NCI-H226 (cell line): ENCODE data around the gene TPM1.
A peak's percentile ranks its signal among the peaks of the same experiment; 100 is the strongest.

Source experiments
- DNase-seq: peaks from one replicate; pipeline ENCODE4 v3.0.0-alpha.2; 2015

The TPM1 gene

DNA sequence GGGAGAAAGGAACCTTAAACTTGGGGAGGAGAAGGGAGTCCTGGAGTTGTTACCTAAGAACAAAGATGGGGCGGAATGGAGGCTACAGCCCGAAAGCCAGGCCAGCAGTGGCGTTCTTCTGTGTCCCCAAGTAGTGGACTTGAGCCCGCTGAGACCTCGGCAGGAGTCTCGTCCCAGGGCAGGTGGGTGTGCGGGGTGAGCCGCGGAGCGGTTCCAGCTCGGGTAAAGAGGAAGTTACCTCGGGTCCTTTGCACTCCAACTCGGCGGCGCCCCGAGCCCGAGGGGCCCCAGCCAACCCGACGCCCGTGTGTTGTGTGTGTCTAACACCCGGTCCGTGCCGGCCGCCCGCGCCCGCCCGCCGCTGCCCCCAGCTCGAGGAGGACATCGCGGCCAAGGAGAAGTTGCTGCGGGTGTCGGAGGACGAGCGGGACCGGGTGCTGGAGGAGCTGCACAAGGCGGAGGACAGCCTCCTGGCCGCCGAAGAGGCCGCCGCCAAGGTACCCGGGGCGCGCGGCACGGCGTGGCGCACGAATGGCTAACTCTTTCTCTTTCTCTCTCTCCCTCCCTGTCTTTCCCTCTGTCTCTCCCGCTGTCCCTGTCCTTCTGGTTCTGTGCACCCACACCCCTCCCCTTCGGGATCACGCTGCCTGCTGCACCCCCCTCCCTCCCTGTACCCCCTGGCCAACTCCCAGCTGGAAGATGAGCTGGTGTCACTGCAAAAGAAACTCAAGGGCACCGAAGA lies 959 bp downstream of the TPM1 start:
- no peak for DNase-seq

DNA sequence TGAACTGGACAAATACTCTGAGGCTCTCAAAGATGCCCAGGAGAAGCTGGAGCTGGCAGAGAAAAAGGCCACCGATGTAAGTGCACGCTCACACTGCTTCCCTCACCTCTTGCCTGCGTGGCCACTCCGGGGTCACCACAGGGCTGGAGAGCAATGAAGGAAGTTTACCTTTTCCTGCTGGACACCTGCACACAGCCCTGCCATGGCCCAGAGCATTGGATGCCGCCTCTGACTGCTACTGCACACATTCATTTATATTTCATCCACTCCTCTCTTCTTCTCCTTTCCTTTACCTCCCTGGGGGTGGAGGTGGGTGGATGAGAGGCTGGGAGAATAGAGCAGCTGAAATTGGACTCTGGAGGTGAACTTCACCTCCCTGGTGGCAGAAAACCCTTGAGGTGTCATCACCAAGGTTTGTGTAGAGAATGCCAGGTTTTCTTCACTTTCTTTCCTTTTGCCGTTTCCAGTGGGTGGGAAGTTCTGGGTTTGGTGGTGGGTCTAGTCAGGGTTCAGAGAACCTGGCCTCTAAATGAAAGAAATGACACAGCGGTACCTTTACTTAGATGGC lies 1.6 kb downstream of the TPM1 start:
- no peak for DNase-seq

DNA sequence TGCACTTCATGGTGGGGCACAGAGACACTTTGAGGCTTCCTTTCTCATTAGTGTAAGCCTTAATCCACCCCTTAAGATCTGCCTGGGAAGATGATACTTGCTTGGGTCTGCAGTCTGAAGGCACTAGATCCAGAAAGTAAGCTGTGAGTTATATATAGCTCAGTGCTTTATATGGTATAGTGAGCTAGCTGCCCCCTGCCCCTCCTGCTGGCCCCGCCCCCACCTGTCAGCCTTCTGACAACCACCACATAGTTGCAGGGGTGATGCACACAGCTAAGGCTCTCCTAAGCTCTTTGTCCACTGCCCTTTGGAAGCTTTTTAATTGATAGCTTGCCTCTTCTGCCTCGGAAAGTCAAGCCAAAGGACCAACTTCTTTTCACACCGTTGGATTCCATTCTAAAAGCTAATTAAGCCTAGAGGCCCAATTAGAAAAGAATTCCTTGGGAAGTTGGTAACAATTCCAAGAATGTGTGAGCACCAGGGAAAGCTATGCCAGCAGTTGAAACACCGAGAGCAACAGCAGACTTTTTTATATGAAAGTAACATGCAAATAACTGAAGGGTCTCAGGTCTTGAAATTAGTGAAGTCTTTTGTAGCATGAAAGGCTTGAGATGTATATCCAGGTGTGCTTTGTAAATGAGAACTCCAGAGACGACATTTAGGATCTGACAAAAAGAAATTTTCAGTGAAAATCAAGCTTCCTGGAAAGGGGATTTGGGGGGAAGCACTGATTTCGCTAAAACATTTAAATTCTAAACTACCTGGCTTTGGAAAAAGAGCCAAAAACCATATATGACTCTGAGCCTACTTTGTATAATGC lies 2.3 kb downstream of the TPM1 start:
- DNase-seq: peak; percentile 67

DNA sequence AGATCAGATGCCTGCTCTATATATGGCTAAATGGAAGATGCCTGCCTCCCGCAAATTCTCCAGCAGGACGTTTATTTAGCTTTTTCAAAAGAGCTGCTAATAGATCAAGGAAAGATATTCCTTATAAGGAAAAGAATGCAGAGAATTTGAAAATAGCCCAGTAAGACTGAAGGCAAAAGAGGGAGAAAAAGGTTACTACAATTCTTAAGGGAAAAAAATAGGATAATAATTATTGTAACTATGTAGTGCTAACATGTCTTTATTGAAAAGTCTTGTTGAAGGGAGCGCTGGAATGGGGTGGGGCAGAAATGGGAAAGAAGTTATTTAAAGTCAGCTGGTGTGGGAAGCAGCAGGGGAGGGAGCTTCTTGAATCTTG lies 2.9 kb downstream of the TPM1 start:
- no peak for DNase-seq

DNA sequence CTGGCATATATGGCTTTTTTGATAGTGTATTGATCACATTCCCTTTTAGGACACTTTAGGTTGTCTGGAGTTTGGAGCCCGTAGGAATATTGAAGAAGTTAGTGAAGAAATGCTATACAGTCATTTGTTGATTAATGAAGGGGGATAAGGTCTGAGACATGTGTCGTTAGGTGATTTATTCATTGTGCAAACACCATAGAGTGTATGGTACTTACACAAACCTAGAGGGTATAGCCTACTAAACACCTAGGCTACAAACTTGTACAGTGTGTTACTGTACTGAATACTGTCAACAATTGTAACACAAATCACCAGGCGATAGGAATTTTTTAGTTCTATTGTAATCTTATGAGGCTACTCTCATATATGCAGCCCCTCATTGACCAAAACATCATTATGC lies 3.3 kb downstream of the TPM1 start:
- no peak for DNase-seq

DNA sequence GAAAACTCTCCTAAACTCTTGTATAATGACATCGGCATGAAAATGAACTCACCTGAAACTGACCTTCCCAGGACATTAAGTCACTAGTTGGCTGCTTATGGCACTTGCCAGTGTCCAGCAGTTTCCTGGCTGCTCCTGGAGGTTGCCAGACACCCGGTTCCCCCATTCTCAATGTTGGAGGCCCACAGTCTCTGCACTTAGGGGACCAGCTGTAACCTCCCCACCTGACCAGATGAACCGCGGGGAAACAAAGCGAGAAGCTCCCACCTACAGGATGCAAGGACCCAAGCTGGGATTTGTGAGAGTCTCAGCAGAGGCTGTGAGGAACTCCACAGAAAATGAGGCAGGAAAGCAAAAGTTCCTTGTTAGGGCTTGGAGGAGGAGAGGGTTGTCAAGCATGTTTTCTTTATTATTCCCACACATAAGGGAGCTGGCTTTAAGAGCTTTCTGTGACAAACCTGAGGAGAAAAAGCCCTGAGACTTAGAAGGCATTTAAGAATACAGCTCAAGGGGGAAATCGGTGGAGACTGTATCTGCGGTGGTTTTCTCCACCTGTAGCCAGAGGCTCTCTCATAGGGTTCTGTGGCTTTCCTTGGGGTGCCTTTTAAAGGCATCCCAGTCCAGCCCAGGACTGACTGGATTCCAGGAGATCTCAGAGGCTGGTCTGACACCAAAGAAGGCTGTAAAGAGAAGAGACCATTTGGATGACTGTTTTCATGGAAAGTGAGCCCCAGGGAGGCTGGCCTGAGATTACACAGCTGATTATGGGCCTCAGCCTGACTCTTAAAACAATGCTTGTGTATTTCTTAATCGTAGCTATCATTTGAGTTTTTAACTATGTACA lies 4.6 kb downstream of the TPM1 start:
- DNase-seq: no peak

DNA sequence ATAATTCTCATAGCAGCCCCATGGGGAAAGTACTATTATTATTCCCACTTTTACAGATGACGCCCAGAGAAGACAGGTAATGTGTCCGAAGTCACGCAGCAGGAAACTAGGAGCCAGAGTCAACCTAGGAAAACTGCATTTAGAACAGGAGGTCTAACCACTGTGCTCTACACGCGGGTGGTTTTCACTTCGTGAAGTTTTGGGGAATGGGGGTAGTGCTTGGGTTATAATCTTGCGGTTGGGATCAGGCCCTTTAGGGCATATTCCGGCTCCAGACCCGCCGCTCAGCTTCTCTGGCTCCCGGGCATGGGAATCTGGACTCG lies 5.2 kb downstream of the TPM1 start:
- DNase-seq: no peak

DNA sequence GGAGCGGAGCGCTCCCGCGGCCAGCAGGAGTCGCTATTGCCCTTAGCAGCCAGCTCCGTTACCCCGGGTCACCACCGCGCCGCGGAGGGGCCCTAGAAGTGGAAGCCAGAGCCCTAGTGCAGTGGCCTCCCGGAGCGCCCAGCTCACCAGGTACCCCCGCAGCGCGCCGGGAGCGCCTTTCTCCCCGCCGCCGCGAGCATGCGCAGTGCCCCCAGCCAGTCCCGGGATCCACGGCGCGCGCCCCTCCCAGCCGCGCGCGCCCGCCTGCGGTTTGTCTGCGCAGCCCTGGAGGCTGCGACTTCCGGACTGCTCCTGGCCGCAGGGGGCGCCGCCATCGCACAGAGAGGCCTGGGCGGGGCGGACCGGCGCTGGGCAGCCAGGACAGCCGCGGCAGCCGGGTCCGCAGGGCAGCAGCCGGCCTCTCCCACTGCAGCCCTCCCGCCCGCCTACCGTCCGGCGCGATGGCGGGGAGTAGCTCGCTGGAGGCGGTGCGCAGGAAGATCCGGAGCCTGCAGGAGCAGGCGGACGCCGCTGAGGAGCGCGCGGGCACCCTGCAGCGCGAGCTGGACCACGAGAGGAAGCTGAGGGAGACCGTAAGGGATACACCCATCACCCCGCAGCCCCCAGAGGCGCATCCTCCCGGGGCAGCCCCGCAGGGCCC lies 5.7 kb downstream of the TPM1 start:
- DNase-seq: peak; percentile 93

DNA sequence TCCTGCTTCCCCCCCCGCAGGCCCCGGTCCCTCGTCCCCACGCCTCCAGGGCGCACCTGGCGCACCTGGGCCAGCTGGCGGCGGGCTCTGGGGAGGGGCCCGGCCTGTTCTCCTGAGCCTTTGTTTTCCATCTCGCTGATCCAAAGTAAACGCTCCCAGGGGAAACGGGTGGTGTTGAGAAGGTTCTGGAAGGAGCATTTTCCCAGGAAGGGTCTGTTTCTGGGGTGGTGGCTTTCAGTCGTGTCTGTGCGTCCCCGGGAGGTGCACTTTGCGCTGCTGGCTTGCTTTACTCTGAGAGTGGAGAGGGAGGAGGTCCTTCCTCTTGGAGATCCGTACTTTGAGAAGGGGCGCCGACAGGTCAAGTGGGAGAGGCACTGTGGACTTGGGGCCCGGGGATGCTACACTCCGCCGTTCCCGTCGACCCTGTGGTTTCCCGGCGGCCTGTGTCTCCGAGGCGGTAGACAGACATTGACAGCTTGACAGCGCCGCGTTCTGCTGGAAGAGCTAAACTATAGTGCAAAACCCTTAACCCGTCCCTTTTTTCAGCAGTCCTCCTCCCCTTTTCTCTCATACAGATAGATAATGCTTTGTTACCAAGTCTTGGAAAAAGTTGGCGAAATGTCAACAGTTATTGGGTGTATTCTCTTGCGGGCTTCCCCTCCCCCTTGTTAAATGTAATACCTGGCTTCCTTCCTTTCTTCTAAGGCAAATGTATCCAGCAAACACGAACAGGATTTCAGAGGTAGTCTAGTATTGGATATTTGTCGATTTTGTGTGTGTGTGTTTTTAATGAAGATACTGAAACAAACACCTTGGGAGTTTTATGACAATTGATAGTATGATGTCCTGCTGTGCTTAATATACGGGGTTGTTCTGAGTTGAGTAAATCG lies 6.5 kb downstream of the TPM1 start:
- DNase-seq: peak; percentile 34

DNA sequence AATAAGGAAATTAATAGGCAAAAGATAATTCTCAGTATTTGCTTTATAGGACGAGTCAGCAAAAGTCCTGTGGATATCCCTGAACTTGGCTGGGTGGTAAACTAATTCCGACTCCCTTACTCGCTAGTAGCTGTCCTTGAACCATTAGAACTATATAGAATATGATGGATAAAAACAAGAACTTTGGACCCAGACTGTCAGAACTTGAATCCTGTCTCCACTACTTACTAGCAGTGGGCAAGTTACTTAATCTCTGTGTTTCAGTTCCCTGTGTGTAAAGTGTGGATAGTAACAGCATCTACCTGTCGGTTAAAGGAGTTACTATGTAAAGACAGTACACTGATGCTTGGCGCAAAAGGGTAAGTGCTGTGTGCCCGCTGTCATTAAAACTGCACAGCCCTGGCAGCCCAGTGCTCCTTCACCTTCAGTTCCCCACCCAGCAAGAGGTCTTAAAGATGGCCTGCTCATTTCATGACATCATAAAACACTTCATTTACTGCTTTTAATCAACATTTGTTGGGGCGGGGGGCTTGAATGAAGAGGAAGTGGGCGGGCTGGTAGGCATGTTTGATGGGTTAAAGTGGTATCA lies 7.3 kb downstream of the TPM1 start:
- DNase-seq: no peak

DNA sequence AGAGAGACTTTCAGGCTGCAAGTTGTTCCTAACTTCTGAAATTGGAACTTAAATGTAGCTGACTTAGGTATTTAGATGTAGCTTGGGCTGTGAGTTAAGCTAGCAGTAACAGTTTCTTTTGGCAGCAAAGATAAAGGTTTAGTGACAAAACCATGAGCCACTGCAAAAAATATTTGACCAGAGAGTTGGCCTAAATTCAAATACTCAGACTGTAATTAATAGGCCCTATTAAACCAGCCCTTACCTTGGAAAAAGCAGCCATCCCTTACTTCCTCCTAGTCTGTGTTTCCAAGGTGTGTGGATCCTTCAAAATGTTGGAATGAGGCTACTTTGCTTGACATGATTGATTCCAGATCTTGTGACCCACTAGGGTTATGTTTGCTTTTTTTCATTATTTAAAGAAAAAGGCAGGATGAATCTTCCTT lies 8.2 kb downstream of the TPM1 start:
- no peak for DNase-seq

DNA sequence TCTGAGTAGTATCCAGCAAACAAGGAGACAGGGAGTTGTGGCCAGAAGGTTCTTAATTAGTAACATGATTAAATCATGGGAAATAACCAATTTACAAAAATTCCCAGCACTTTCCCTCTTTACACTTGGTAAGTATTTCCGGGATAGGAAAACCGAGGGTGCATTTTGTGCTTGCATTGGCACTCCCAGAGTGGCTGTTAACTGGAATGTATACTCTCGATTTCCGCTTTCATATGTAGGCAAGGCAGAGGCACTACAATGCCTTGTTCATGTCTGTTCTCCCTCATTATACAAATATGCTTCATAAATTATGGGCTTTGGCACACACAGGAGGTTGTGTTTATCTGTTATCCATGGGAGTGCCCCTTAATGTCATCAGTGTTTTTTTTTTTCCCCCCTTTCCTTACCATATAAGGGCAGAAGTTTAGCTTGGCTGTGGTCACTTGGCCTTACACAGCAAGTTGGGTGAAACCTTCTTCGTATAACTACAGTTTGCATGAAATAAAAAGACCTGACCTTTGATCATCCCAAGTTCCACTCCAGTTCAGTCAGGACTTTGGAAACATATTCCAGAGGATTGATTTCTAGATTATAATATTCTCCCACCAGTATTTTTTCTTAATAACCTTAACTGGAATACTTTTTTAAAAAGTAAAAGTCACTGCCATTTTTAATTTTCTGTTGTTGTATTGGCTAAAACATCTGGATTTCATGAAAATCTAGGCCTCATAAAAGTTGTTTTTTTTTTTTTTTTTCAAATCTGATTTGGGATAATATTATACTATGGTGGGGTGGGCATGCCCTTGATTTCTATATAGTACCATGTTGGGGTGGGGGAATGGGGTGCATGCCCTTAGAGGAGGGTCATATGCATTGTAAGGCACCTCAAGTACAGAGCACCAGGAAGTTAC lies 8.9 kb downstream of the TPM1 start:
- no peak for DNase-seq

DNA sequence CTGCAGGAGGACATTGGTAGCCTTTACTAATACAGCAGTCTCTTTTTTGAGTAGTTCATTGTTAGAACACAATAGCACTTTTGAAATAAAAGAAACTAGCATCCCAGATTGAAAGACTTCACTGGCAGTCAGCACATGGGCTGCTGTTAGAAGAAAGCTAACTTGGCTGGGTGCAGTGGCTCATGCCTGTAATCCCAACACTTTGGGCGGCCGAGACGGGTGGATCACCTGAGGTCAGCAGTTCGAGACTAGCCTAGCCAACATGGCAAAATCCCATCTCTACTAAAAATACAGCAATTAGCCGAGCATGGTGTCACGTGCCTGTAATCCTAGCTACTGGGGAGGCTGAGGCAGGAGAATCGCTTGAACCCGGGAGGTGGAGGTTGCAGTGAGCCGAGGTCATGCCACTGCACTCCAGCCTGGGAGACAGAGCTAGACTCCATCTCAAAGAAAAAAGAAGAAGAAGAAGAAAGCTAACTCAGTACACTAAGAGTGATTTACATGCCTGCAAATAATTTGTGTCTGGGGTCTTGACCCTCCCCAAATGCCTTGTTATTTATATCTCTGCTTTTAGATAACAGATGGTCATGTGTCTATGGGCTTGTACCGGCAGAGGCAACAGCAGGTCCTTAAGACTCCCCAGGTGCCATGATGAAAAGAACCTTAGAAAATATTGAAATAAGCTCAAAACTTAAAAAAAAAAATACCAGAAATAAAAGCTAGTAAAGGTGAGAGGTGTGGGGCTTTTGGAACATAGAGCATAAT lies 9.7 kb downstream of the TPM1 start:
- no peak for DNase-seq

DNA sequence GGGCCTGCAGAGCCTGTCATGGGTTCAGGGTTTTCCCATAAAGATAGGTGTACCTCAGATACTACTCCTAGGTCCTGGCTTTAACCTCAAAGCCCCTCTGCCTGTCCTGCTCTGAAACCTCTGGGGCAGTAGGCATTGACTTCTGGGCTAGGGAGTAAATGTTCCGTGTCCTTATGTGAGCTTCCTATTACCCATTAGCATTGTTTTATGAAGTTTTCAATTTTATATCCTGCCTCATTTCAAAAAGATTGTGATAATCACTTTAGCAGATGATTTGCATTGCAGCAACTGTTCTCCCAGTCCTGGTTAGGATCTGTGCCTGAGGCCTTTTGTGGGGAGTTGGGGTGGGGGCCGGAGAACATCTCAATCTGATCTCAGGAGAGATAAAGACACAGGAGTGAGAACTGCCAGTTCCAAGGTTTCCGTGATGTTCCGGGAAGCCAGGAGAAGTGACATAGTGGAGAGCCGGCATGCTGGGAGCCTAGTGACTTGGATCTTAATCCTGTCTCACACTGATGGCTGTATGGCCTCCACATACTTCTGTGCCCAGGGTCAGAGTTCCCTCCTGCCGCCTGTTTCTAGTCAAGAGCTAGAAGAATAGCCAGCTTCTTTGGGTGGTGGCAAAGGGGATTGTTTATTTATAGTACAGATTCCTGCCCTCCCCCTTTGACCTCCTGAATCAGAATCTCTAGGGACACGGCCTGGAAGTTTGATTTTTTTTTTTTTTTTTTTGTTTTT lies 10.6 kb downstream of the TPM1 start:
- no peak for DNase-seq

DNA sequence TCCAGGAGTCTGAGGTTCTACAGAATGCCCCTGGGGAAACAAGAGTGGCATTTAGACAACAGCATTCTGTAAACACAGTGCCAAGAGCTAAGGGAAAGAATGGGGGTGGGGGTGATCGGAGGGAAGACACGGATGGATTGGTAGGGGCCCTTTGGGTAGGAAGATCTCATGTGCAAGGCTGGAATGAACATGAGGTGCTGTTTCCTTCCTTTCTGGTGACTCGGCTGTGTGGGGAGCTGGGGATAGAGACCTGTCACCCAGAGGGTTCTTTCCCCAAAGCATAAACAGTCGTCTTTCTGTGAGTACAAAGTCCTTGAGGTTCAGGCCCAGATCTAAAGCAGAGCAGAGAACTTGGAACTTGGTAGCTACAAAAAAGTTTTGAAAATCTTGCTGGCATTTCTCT lies 11.7 kb downstream of the TPM1 start:
- no peak for DNase-seq

DNA sequence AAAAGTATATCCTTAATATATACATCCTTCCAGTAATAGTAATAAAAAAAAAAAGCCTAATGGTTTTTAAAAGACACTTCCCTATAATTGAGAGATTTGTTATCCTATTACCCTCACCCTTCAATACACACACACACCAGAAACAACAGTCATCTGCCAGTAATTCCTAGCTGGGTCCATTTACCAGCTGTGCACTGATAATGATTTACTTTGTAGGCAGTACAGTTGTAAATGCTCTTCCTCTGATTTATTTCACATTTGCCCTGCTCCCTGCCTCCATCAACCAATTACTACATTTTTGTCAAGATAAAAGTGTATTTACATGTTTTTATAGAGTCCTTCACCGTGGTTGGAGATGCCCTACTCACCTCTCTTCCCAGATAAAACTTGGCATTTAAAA lies 12.4 kb downstream of the TPM1 start:
- no peak for DNase-seq

DNA sequence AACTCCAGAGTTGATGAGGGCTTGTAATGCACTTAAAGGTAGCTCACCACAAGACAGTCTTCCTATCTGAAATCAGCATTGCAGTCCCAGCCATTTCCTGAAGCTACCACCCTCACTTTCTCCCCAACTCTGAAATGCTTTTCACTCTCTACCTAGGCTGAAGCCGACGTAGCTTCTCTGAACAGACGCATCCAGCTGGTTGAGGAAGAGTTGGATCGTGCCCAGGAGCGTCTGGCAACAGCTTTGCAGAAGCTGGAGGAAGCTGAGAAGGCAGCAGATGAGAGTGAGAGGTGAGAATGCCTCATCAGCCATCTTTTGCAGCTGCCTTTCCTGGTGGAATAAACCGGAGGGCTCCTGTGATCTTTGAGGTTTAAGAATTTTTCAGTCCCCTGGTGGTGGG lies 14.3 kb downstream of the TPM1 start:
- no peak for DNase-seq

DNA sequence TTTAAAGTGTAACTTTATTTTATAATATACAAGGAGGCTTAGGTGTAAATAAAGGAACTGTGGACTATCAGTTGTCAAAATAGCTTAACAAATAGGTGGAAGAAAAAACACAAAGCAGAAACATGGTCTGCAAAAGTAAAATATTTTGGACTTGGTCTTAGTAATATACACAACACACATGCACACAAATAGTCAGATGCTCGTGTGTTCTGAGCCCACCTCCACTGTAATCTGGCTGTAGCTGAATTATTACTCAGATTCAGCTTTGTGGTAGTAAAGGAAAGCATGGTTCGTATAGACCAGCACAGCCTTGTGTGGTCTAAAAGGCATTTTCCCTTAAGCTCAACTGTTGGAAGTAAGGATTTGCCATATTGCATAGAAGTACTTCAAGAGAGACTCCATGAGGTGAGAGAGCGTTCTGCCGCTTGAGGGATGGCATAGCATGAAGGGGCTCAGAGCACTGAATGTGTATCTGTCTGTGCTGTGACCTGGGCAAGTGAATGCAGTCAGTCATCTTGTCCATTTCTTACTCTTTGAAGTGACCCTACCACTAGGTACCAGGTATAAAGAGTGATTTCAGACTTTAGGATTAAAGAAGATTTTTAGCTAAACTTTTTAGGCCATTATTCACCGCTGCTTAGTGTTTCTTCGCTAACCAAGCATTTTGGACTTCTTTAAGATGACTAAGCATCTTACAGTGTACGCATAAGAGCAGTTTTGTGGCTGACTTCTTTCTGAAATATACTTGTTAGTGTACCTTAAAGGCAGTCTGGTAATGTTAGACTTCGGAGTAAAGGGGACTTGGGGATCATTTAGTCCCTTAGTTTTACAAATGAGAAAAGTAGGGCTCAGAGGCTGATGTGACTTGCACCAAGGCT lies 15.2 kb downstream of the TPM1 start:
- no peak for DNase-seq
